SK-N-SH (cell line): ENCODE measurements around the gene KCNAB3. TPM values are rescaled to one million over a fixed set of nuclear protein-coding genes. Genes with fewer than 3 reads are reported as not detected.
"Not testable (repeated sequence)": the region's sequence is repeated elsewhere in the genome, so short reads cannot be mapped to it uniquely, and the experiment has no call there.

Source experiments
- CTCF ChIA-PET: fragments of 300-600, 350-600 bp; formaldehyde crosslinking; extraction: SDS; loops from one replicate; lab custom pipeline; 2021; lab: Yijun Ruan, JAX
- POLR2A ChIA-PET: fragments of 350-600 bp; sonication (Branson Sonifier 250); formaldehyde crosslinking; extraction: SDS; loops from one replicate; lab custom pipeline; 2020; ENCODE audit warnings: antibody characterized with exemption, inconsistent platforms; lab: Yijun Ruan, JAX
- DNase-seq: peaks from one replicate; pipeline ENCODE4 v3.0.0; 2012
- H2AFZ ChIP-seq: fragments of 200-600 bp; sonication (generic); 2 replicates; pipeline ENCODE4 v1.8.1; 2016; ENCODE audit warnings: antibody characterized with exemption, mild to moderate bottlenecking, low read depth
- H3F3A ChIP-seq: fragments of 200-600 bp; sonication (generic); replicated peaks from 2 replicates; pipeline ENCODE3; 2016; ENCODE audit warnings: antibody characterized with exemption, mild to moderate bottlenecking; ENCODE audit not compliant: insufficient read depth
- H3K27ac ChIP-seq, 2 experiments: fragments of 200-500 bp in 1 of 2; fragments of 200-600 bp in 1 of 2; sonication (Bioruptor generic) in 1 of 2; sonication (generic), shearing (Covaris generic) in 1 of 2; 2 replicates each; pipeline versions ENCODE4 v1.5.1 to v1.6.1; 2014 to 2016; ENCODE audit warnings: low read depth in 2 of 2, inconsistent platforms in 1 of 2, low read length in 1 of 2, mild to moderate bottlenecking in 1 of 2, mixed read lengths in 1 of 2
- H3K27me3 ChIP-seq: fragments of 200-600 bp; sonication (generic), shearing (Covaris generic); 2 replicates; pipeline ENCODE4 v1.6.1; 2016; ENCODE audit warnings: mixed run types; ENCODE audit not compliant: insufficient read depth
- H3K36me3 ChIP-seq, 2 experiments: fragments of 200-500 bp in 1 of 2; fragments of 200-600 bp in 1 of 2; sonication (Bioruptor generic) in 1 of 2; sonication (generic) in 1 of 2; replicated peaks in 1 of 2; 2 replicates each; pipeline versions ENCODE3 to v1.5.1; 2014 to 2016; ENCODE audit warnings: low read length in 1 of 2, mild to moderate bottlenecking in 1 of 2; ENCODE audit not compliant: insufficient read depth in 2 of 2, control insufficient read depth in 1 of 2
- H3K4me1 ChIP-seq, 2 experiments: fragments of 200-500 bp in 1 of 2; fragments of 200-600 bp in 1 of 2; sonication (Bioruptor generic) in 1 of 2; sonication (generic), shearing (Covaris generic) in 1 of 2; 2 replicates each; pipeline versions ENCODE4 v1.5.1 to v1.6.1; 2014 to 2016; ENCODE audit warnings: low read depth in 1 of 2, low read length in 1 of 2, mixed run types in 1 of 2; ENCODE audit not compliant: insufficient read depth in 2 of 2, control insufficient read depth in 1 of 2
- H3K4me2 ChIP-seq: fragments of 200-600 bp; sonication (generic), shearing (Covaris generic); 2 replicates; pipeline ENCODE4 v1.6.1; 2017; ENCODE audit warnings: mixed run types
- H3K4me3 ChIP-seq, 2 experiments: fragments of 200-500 bp in 1 of 2; fragments of 200-600 bp in 1 of 2; sonication (Bioruptor generic) in 1 of 2; sonication (generic), shearing (Covaris generic) in 1 of 2; 2 replicates each; pipeline versions ENCODE4 v1.5.1 to v1.8.1; 2014 to 2016; ENCODE audit warnings: low read depth in 2 of 2, inconsistent platforms in 1 of 2, low read length in 1 of 2, mild to moderate bottlenecking in 1 of 2, mixed read lengths in 1 of 2, moderate library complexity in 1 of 2
- H3K79me2 ChIP-seq: fragments of 200-600 bp; sonication (generic); 2 replicates; pipeline ENCODE4 v1.8.1; 2017; ENCODE audit warnings: mild to moderate bottlenecking; ENCODE audit not compliant: insufficient read depth
- H3K9ac ChIP-seq: fragments of 200-600 bp; sonication (generic); 2 replicates; pipeline ENCODE4 v1.6.1; 2017; ENCODE audit warnings: mixed run types
- H3K9me2 ChIP-seq: fragments of 200-600 bp; sonication (generic); 2 replicates; pipeline ENCODE4 v1.6.1; 2017; ENCODE audit warnings: mixed run types
- H3K9me3 ChIP-seq: fragments of 200-600 bp; sonication (generic); 2 replicates; pipeline ENCODE4 v1.6.1; 2017; ENCODE audit warnings: mixed run types, mild to moderate bottlenecking, moderate library complexity
- H4K20me1 ChIP-seq: fragments of 200-600 bp; sonication (generic); 2 replicates; pipeline ENCODE4 v1.6.1; 2017; ENCODE audit warnings: mild to moderate bottlenecking, mixed run types; ENCODE audit not compliant: insufficient read depth
- CTCF ChIP-seq: fragments of 200-600 bp; sonication (generic); IDR thresholded peaks from 2 replicates; pipeline ENCODE4 v1.6.1; 2017; ENCODE audit warnings: antibody characterized with exemption, mild to moderate bottlenecking, moderate library complexity
- FOXJ3 ChIP-seq: sonication (generic); formaldehyde crosslinking; IDR thresholded peaks from 2 replicates; pipeline ENCODE4 v1.5.1; 2020; ENCODE audit warnings: mild to moderate bottlenecking, missing genetic modification reagents
- GABPA ChIP-seq: IDR thresholded peaks from 2 replicates; pipeline ENCODE4 v1.4.0; 2012; ENCODE audit warnings: low read depth, mild to moderate bottlenecking
- JUND ChIP-seq: IDR thresholded peaks from 2 replicates; pipeline ENCODE4 v1.4.0; 2012
- NFIC ChIP-seq: IDR thresholded peaks from 2 replicates; pipeline ENCODE4 v1.4.0; 2012; ENCODE audit warnings: borderline replicate concordance
- PBX3 ChIP-seq: IDR thresholded peaks from 2 replicates; pipeline ENCODE4; 2012
- POLR2AphosphoS5 ChIP-seq: IDR thresholded peaks from 2 replicates; pipeline ENCODE4 v1.6.1; 2012; ENCODE audit warnings: low read depth, low read length
- RCOR1 ChIP-seq: fragments of 150-350 bp; IDR thresholded peaks from 2 replicates; pipeline ENCODE4 v1.6.1; 2017; ENCODE audit warnings: antibody characterized with exemption, low read length
- WGBS: methylation state at CpG from one replicate; pipeline ENCODE4 v1.1.6; 2017; ENCODE audit warnings: low lambda C conversion rate; 5-methylcytosine and 5-hydroxymethylcytosine counted together
- polyA plus RNA-seq, 3 experiments: library from polyadenylated mRNA; depleted of rRNA; stranded (reverse); fragments of >200 nt; gene quantifications; 2 replicates each; pipeline ENCODE4 v1.2.3, GENCODE V29; 2012
- TF ChIP-seq, protein P1 (sequence below): IDR thresholded peaks from 2 replicates; pipeline ENCODE4 v1.4.0; 2012; ENCODE audit warnings: low read depth

KCNAB3 gene
- polyA plus RNA-seq, 1 of the 3 experiments (the other 2 are of a cell fraction) = 4.4 TPM

- no peak for TF ChIP-seq RCOR1
- TF ChIP-seq GABPA = no peak
- TF ChIP-seq JUND = peak; percentile 18; the same call in 1 of the 2 replicates
- TF ChIP-seq PBX3 = peak; percentile 79
- no peak for TF ChIP-seq POLR2AphosphoS5
- TF ChIP-seq NFIC = peak; percentile 70
- TF ChIP-seq CTCF = no peak
- TF ChIP-seq FOXJ3 = no peak
These were observed 26.7 kb upstream of the KCNAB3 start (continued) for GRCh38 chr17:7956228-7956965.

DNA sequence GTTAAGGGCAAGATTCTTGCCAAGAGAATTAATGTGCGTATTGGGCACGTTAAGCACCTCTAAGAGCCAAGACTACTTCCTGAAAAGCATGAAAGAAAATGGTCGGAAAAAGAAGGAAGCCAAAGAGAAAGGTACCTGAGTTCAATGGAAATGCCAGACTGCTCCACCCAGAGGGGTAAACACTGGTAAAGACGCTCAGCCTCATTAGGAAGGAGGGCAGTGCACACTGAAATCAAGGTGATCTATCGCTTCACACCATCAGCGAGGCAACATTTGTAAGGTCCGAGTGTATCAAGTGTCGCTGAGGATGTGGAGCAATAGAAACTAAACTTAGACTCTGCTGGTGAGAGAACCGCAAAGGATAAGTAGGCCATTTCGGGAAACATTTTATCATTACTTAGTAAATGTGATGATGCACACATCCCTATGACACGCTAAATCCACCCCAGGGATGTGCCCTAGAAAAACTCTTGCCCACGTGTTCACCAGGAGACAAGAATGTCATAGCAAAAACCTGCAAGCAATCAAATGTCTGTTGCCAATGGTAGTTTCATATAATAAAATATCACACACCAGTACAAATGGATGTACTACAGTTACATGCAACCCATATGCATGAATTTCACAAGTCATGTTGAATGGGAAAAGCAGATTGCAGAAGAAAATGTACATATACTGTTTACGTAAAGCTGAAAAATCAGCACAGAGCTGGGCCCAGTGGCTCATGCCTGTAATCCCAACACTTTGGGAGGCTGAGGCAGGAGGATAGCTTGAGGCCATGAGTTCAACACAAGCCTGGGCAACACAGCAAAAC lies 26.0 kb upstream of the KCNAB3 start:
- no peak overlapping the region for H2AFZ ChIP-seq
- no peak overlapping the region for H3K4me2 ChIP-seq
- no peak overlapping the region for H3K9ac ChIP-seq
- H3K4me1 ChIP-seq = no peaks in the 10 kb centered on the region; a peak in 1 of 4 replicates
- CTCF ChIA-PET = interaction anchor here (0.6 to 1.7 kb wide), 7 partner anchors 10 to 1243 kb away, joined by 3 to 4 read pairs (median 3); partner anchors contain the start of gene RNF227
- no peak for DNase-seq
- H3F3A ChIP-seq = peaks cover 5% of the 10 kb centered on the region
- H3K27ac ChIP-seq = no peak overlapping the region
- H3K79me2 ChIP-seq = no peaks in the 10 kb centered on the region
- POLR2A ChIA-PET = interaction anchor here (0.9 kb wide), 1 partner anchor 10 kb away, joined by 3 read pairs; no protein-coding TSS in a partner anchor
- H4K20me1 ChIP-seq = no peaks in the 10 kb centered on the region
- no peaks in the 10 kb centered on the region for H3K9me2 ChIP-seq
- no peak overlapping the region for H3K4me3 ChIP-seq
- no peaks in the 10 kb centered on the region for H3K36me3 ChIP-seq
- H3K9me3 ChIP-seq = no peaks in the 10 kb centered on the region
- WGBS = 86% methylated on average over 13 of the region's 13 CpGs
- no peaks in the 10 kb centered on the region for H3K27me3 ChIP-seq
- TF ChIP-seq, protein P1, sequence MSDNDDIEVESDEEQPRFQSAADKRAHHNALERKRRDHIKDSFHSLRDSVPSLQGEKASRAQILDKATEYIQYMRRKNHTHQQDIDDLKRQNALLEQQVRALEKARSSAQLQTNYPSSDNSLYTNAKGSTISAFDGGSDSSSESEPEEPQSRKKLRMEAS = 0 out of 2 replicates have a peak, but pooled peaks have one; percentile 18
- TF ChIP-seq GABPA = no peak

DNA sequence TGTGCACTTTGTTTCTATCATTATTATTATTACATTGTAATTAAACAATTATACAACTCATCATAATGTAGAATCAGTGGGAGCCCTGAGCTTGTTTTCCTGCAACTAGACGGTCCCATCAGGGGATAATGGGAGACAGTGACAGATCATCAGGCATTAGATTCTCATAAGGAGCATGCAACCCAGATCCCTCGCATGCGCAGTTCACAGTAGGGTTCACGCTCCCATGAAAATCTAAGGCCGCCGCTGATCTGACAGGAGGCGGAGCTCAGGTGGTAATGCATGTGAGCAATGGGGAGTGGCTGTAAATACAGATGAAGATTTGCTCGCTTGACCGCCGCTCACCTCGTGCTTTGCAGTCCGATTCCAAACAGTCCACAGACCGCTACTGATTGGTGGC lies 23.6 kb upstream of the KCNAB3 start:
- H3K36me3 ChIP-seq = peaks cover 8 to 18% of the 10 kb centered on the region in 2 experiments
- H3K79me2 ChIP-seq, H3K9me3 ChIP-seq, H3K4me2 ChIP-seq, H3K4me1 ChIP-seq, POLR2A ChIA-PET, H3K27ac ChIP-seq, H4K20me1 ChIP-seq, H3K9me2 ChIP-seq, H3F3A ChIP-seq, H3K27me3 ChIP-seq, DNase-seq, H3K9ac ChIP-seq, H3K4me3 ChIP-seq, H2AFZ ChIP-seq: not testable (repeated sequence)
- CTCF ChIA-PET = interaction anchor here (0.8 to 1.9 kb wide), 4 partner anchors 14 to 96 kb away, joined by 3 to 6 read pairs (median 3); partner anchors contain the start of gene NAA38
- WGBS = 87% methylated on average over 7 of the region's 13 CpGs
